H1 (cell line): ENCODE measurements around the gene NPBWR2.

Experiments used
- BRCA1 ChIP-seq: IDR thresholded peaks from 2 replicates; pipeline ENCODE4 v1.6.1; 2012; ENCODE audit warnings: low read depth, low read length, improper control_type of control experiment
- EGR1 ChIP-seq: IDR thresholded peaks from 2 replicates; pipeline ENCODE4 v1.6.1; 2011; ENCODE audit warnings: low read depth, low read length, borderline replicate concordance
- EP300 ChIP-seq, 2 experiments: IDR thresholded peaks; 1 replicate in 1 of 2; 2 replicates in 1 of 2; pipeline ENCODE4 v1.6.1; 2011 to 2012; ENCODE audit warnings: low read depth in 2 of 2, low read length in 2 of 2, mild to moderate bottlenecking in 2 of 2, borderline replicate concordance in 1 of 2, inconsistent platforms in 1 of 2, moderate library complexity in 1 of 2
- FOSL1 ChIP-seq: IDR thresholded peaks from 2 replicates; pipeline ENCODE4 v1.6.1; 2011; ENCODE audit warnings: mild to moderate bottlenecking, low read depth, low read length, moderate library complexity; ENCODE audit not compliant: insufficient read depth
- PHF8 ChIP-seq: fragments of 200-600 bp; sonication (generic); conservative IDR thresholded peaks from 2 replicates; pipeline ENCODE4 v1.7.1; 2012; ENCODE audit warnings: low read depth, mild to moderate bottlenecking, inconsistent platforms, low read length, moderate library complexity
- POLR2A ChIP-seq, 2 experiments: IDR thresholded peaks; 1 replicate in 1 of 2; 2 replicates in 1 of 2; pipeline ENCODE4 v1.6.1; 2011; ENCODE audit warnings: low read depth in 2 of 2, low read length in 2 of 2, mild to moderate bottlenecking in 2 of 2; ENCODE audit errors: control extremely low read depth in 1 of 2
- RAD21 ChIP-seq, 2 experiments: IDR thresholded peaks in 1 of 2; conservative IDR thresholded peaks in 1 of 2; 2 replicates each; pipeline ENCODE4 v1.6.1; 2011; ENCODE audit warnings: low read depth in 2 of 2, low read length in 2 of 2, improper control_type of control experiment in 1 of 2, inconsistent platforms in 1 of 2, mild to moderate bottlenecking in 1 of 2, moderate library complexity in 1 of 2
- SIRT6 ChIP-seq: IDR thresholded peaks from one replicate; pipeline ENCODE4 v1.7.1; 2012; ENCODE audit warnings: low read length, inconsistent platforms
- SP2 ChIP-seq: IDR thresholded peaks from 2 replicates; pipeline ENCODE4 v1.6.1; 2012; ENCODE audit warnings: mild to moderate bottlenecking, low read length, inconsistent platforms
- TBP ChIP-seq: IDR thresholded peaks from 2 replicates; pipeline ENCODE4 v1.6.1; 2011; ENCODE audit warnings: low read depth, low read length, improper control_type of control experiment
- TEAD4 ChIP-seq: IDR thresholded peaks from 2 replicates; pipeline ENCODE4 v1.6.1; 2012; ENCODE audit warnings: low read depth, low read length, inconsistent platforms, mixed read lengths
- YY1 ChIP-seq: IDR thresholded peaks from 2 replicates; pipeline ENCODE4 v1.6.1; 2011; ENCODE audit warnings: low read depth, mild to moderate bottlenecking, low read length
- TF ChIP-seq, protein P1 (sequence below), 3 experiments: IDR thresholded peaks; 1 replicate in 2 of 3; 2 replicates in 1 of 3; pipeline versions ENCODE4 v1.5.1 to v1.6.1; 2011; ENCODE audit warnings: low read length in 3 of 3, mild to moderate bottlenecking in 3 of 3, inconsistent platforms in 2 of 3, low read depth in 1 of 3, moderate library complexity in 1 of 3; ENCODE audit not compliant: insufficient read depth in 1 of 3; ENCODE audit errors: control extremely low read depth in 1 of 3

DNA sequence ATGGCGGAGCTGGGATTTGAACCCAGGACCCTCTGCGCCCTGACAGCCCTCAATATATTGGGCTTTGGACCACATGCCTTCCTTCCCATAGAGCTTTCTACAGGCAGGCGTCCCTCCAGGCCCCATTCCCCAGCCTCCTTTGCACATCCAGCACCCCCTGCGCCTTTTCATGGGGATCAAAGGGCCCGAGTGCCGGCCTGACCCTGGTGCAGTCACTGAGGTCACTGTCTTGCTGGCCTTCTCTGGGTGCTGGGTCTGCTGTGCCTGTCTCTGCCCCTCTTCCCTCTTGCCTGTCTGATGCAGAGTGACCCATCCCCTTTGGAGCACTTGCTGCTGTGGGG is 25.8 kb downstream of the NPBWR2 start:
- TF ChIP-seq SP2, result no peak
- TF ChIP-seq BRCA1, result no peak
- TF ChIP-seq, protein P1, sequence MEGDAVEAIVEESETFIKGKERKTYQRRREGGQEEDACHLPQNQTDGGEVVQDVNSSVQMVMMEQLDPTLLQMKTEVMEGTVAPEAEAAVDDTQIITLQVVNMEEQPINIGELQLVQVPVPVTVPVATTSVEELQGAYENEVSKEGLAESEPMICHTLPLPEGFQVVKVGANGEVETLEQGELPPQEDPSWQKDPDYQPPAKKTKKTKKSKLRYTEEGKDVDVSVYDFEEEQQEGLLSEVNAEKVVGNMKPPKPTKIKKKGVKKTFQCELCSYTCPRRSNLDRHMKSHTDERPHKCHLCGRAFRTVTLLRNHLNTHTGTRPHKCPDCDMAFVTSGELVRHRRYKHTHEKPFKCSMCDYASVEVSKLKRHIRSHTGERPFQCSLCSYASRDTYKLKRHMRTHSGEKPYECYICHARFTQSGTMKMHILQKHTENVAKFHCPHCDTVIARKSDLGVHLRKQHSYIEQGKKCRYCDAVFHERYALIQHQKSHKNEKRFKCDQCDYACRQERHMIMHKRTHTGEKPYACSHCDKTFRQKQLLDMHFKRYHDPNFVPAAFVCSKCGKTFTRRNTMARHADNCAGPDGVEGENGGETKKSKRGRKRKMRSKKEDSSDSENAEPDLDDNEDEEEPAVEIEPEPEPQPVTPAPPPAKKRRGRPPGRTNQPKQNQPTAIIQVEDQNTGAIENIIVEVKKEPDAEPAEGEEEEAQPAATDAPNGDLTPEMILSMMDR (IDR thresholded peaks at IDR 0.05; ENCODE audit: control extremely low read depth in 1 of 3, insufficient read depth in 1 of 3, low read depth in 1 of 3, low read length in 3 of 3), result no peak
- TF ChIP-seq PHF8, result no peak
- TF ChIP-seq SIRT6, result no peak
- TF ChIP-seq YY1, result no peak
- TF ChIP-seq TEAD4, result no peak
- no peak for TF ChIP-seq POLR2A (IDR thresholded peaks at IDR 0.05; ENCODE audit: control extremely low read depth in 1 of 2, low read depth in 2 of 2, low read length in 2 of 2)
- no peak for TF ChIP-seq FOSL1
- no peak for TF ChIP-seq EP300 (IDR thresholded peaks at IDR 0.05; ENCODE audit: borderline replicate concordance in 1 of 2, low read depth in 2 of 2, low read length in 2 of 2)
- TF ChIP-seq EGR1, result no peak
- no peak for TF ChIP-seq TBP
- TF ChIP-seq RAD21 (IDR thresholded peaks at IDR 0.05 in 1 of 2, conservative IDR thresholded peaks at IDR 0.05 in 1 of 2; ENCODE audit: low read depth in 2 of 2, low read length in 2 of 2), result no peak
